ENCODE measurements around the gene SEMA6C.
"Not testable (repeated sequence)": the region's sequence is repeated elsewhere in the genome, so short reads cannot be mapped to it uniquely, and the experiment has no call there.

The SEMA6C gene

GRCh38 chr1:151124763-151125403 is 21.5 kb downstream of the SEMA6C start:
- no peak for DNase-seq

- no peak for DNase-seq
Observed at GRCh38 chr1:151113877-151114276, 32.6 kb downstream of the SEMA6C start.

- DNase-seq, result no peak
Observed at GRCh38 chr1:151108331-151108730, 38.1 kb downstream of the SEMA6C start.

GRCh38 chr1:151106894-151107293 is 39.5 kb downstream of the SEMA6C start:
- no peak for DNase-seq

- DNase-seq, result no peak
Observed at GRCh38 chr1:151104630-151105029, 41.8 kb downstream of the SEMA6C start.

- no peak for DNase-seq
Observed at GRCh38 chr1:151098126-151098525, 48.3 kb downstream of the SEMA6C start.

- DNase-seq, result not testable (repeated sequence)
Observed at GRCh38 chr1:151097426-151097825, 49.0 kb downstream of the SEMA6C start.

GRCh38 chr1:151085953-151086559 is 60.4 kb downstream of the SEMA6C start:
- no peak for DNase-seq
